Nephron (organoid): ENCODE data around the gene DERL2.

Experiments used
- H3K27ac Mint-ChIP-seq, 3 experiments: 2 replicates each; pipeline ENCODE4 v1.8.0; 2020; ENCODE audit warnings: mixed read lengths in 3 of 3, mild to moderate bottlenecking in 2 of 3, moderate library complexity in 1 of 3
- H3K27me3 Mint-ChIP-seq: 2 replicates; pipeline ENCODE4 v1.8.0; 2021; ENCODE audit warnings: low read depth, mild to moderate bottlenecking, moderate library complexity, mixed read lengths
- H3K36me3 Mint-ChIP-seq: 2 replicates; pipeline ENCODE4 v1.8.0; 2020; ENCODE audit warnings: low read depth, mixed read lengths
- H3K4me1 Mint-ChIP-seq: 2 replicates; pipeline ENCODE4 v1.8.0; 2020; ENCODE audit warnings: mixed read lengths
- H3K4me3 Mint-ChIP-seq, 3 experiments: 2 replicates each; pipeline ENCODE4 v1.8.0; 2020; ENCODE audit warnings: mild to moderate bottlenecking in 3 of 3, mixed read lengths in 3 of 3, moderate library complexity in 2 of 3
- H3K9me3 Mint-ChIP-seq: 2 replicates; pipeline ENCODE4 v1.8.0; 2020; ENCODE audit warnings: mixed read lengths
- CTCF ChIP-seq, 3 experiments: fragments of 200-600 bp; sonication (generic); IDR thresholded peaks; one replicate each; pipeline ENCODE4 v1.5.0; 2021; ENCODE audit warnings: antibody characterized with exemption in 3 of 3; ENCODE audit not compliant: unreplicated experiment in 3 of 3

Gene DERL2

GRCh38 chr17:5481451-5481850 is 4.5 kb downstream of the DERL2 start:
- peaks cover 8% of the 10 kb centered on the region for H3K9me3 Mint-ChIP-seq
- no peak for TF ChIP-seq CTCF (IDR thresholded peaks at IDR 0.05; ENCODE audit: unreplicated experiment in 3 of 3)
- no peak overlapping the region for H3K4me3 Mint-ChIP-seq
- H3K36me3 Mint-ChIP-seq = peaks cover 74% of the 10 kb centered on the region
- peaks cover 13% of the 10 kb centered on the region for H3K4me1 Mint-ChIP-seq
- H3K27me3 Mint-ChIP-seq = no peaks in the 10 kb centered on the region
- H3K27ac Mint-ChIP-seq = no peak overlapping the region

GRCh38 chr17:5480962-5481361 is 5.0 kb downstream of the DERL2 start:
- Mint-ChIP-seq H3K36me3 (peaks cover 79% of the 10 kb centered on the region), H3K9me3 (peaks cover 8% of the 10 kb centered on the region)

GRCh38 chr17:5478992-5479391 is 7.0 kb downstream of the DERL2 start:
- peaks cover 8% of the 10 kb centered on the region for H3K9me3 Mint-ChIP-seq
- H3K27ac Mint-ChIP-seq = no peak overlapping the region
- no peak for TF ChIP-seq CTCF (IDR thresholded peaks at IDR 0.05; ENCODE audit: unreplicated experiment in 3 of 3)
- H3K4me3 Mint-ChIP-seq = no peak overlapping the region
- H3K36me3 Mint-ChIP-seq = peaks cover 93% of the 10 kb centered on the region
- H3K4me1 Mint-ChIP-seq = peaks cover 6% of the 10 kb centered on the region
- H3K27me3 Mint-ChIP-seq = no peaks in the 10 kb centered on the region

More at GRCh38 chr17:5480962-5481361, 5.0 kb downstream of the DERL2 start:
- Mint-ChIP-seq H3K27ac (no peak overlapping the region), H3K4me3 (no peak overlapping the region), H3K27me3 (no peaks in the 10 kb centered on the region), H3K4me1 (peaks cover 13% of the 10 kb centered on the region)
- no peak for TF ChIP-seq CTCF (IDR thresholded peaks at IDR 0.05; ENCODE audit: unreplicated experiment in 3 of 3)

GRCh38 chr17:5473906-5474305 is 12.1 kb downstream of the DERL2 start:
- H3K4me3 Mint-ChIP-seq = no peak overlapping the region
- no peaks in the 10 kb centered on the region for H3K4me1 Mint-ChIP-seq
- H3K36me3 Mint-ChIP-seq = peaks cover 66% of the 10 kb centered on the region
- no peak for TF ChIP-seq CTCF (IDR thresholded peaks at IDR 0.05; ENCODE audit: unreplicated experiment in 3 of 3)
- no peaks in the 10 kb centered on the region for H3K27me3 Mint-ChIP-seq
- H3K27ac Mint-ChIP-seq = no peak overlapping the region
- peaks cover 7% of the 10 kb centered on the region for H3K9me3 Mint-ChIP-seq

- Mint-ChIP-seq H3K27ac (no peak overlapping the region), H3K4me3 (no peak overlapping the region), H3K9me3 (peaks cover 5% of the 10 kb centered on the region), H3K36me3 (peaks cover 52% of the 10 kb centered on the region), H3K4me1 (peaks cover 7% of the 10 kb centered on the region), H3K27me3 (no peaks in the 10 kb centered on the region)
- no peak for TF ChIP-seq CTCF (IDR thresholded peaks at IDR 0.05; ENCODE audit: unreplicated experiment in 3 of 3)
These were observed 13.5 kb downstream of the DERL2 start for GRCh38 chr17:5472511-5472910.

- no peaks in the 10 kb centered on the region for H3K9me3 Mint-ChIP-seq
- H3K27ac Mint-ChIP-seq = peak overlapping the region; percentile 8 to 71 (median 47)
- TF ChIP-seq CTCF (IDR thresholded peaks at IDR 0.05; ENCODE audit: unreplicated experiment in 3 of 3) = no peak
- H3K4me1 Mint-ChIP-seq = peaks cover 19% of the 10 kb centered on the region
- H3K27me3 Mint-ChIP-seq = no peaks in the 10 kb centered on the region
- peaks cover 19% of the 10 kb centered on the region for H3K36me3 Mint-ChIP-seq
- peak overlapping the region; percentile 85 to 88 (median 88) for H3K4me3 Mint-ChIP-seq
These were observed 17.9 kb downstream of the DERL2 start for GRCh38 chr17:5468075-5468473.
